HepG2 (cell line): ENCODE results near the gene MAN1A1. TPM values are rescaled to one million over a fixed set of nuclear protein-coding genes. Genes with fewer than 3 reads are reported as not detected.
A peak's percentile ranks its signal among the peaks of the same experiment; 100 is the strongest.

ENCODE experiments used
- AGO2 ChIP-seq: fragments of 200-400 bp; formaldehyde crosslinking; optimal IDR thresholded peaks from 2 replicates; pipeline ENCODE3; 2017; ENCODE audit warnings: mild to moderate bottlenecking, low read depth, low read length, moderate library complexity
- CTCF ChIP-seq: sonication (generic); formaldehyde crosslinking; IDR thresholded peaks from 2 replicates; pipeline ENCODE4 v1.5.0; 2020; ENCODE audit warnings: mild to moderate bottlenecking, missing genetic modification reagents, moderate library complexity
- EEA1 ChIP-seq: sonication (generic); formaldehyde crosslinking; IDR thresholded peaks from 2 replicates; pipeline ENCODE4 v1.5.1; 2020; ENCODE audit warnings: mild to moderate bottlenecking, missing genetic modification reagents, borderline replicate concordance
- EED ChIP-seq: sonication (generic); formaldehyde crosslinking; IDR thresholded peaks from 2 replicates; pipeline ENCODE4 v1.5.0; 2020; ENCODE audit warnings: mild to moderate bottlenecking, missing genetic modification reagents
- EHMT2 ChIP-seq: fragments of 200-600 bp; sonication (generic); IDR thresholded peaks from 2 replicates; pipeline ENCODE4 v1.7.0; 2017; ENCODE audit warnings: antibody characterized with exemption, low read depth, low read length, borderline replicate concordance
- ETV6 ChIP-seq: sonication (generic); formaldehyde crosslinking; conservative IDR thresholded peaks from 2 replicates; pipeline ENCODE4 v1.4.0; 2020; ENCODE audit warnings: missing genetic modification reagents
- HOXA3 ChIP-seq: sonication (generic); formaldehyde crosslinking; IDR thresholded peaks from 2 replicates; pipeline ENCODE4 v1.5.0; 2020; ENCODE audit warnings: missing genetic modification reagents
- MNT ChIP-seq: fragments of 450-650 bp; IDR thresholded peaks from 2 replicates; pipeline ENCODE4 v1.6.1; 2016
- MXI1 ChIP-seq: IDR thresholded peaks from 3 replicates; pipeline ENCODE4 v1.6.1; 2012; ENCODE audit warnings: low read depth, low read length, inconsistent platforms, borderline replicate concordance
- POLR2A ChIP-seq, 2 experiments: IDR thresholded peaks; 2 replicates each; pipeline ENCODE4 v1.6.1; 2011; ENCODE audit warnings: low read depth in 2 of 2, low read length in 2 of 2, mild to moderate bottlenecking in 1 of 2, moderate library complexity in 1 of 2; ENCODE audit not compliant: insufficient read depth in 1 of 2
- RFX1 ChIP-seq: fragments of 450-650 bp; IDR thresholded peaks from 2 replicates; pipeline ENCODE4 v1.6.1; 2017
- SAP130 ChIP-seq: IDR thresholded peaks from 2 replicates; pipeline ENCODE4 v1.6.1; 2016; ENCODE audit warnings: low read depth
- SNAPC4 ChIP-seq: sonication (generic); formaldehyde crosslinking; IDR thresholded peaks from 2 replicates; pipeline ENCODE4 v1.4.0; 2020; ENCODE audit warnings: mild to moderate bottlenecking, missing genetic modification reagents
- SRY ChIP-seq: sonication (generic); formaldehyde crosslinking; IDR thresholded peaks from 2 replicates; pipeline ENCODE4 v1.8.0; 2022; ENCODE audit warnings: mild to moderate bottlenecking, missing genetic modification reagents
- ZBTB25 ChIP-seq: IDR thresholded peaks from 2 replicates; pipeline ENCODE4 v1.6.1; 2018; ENCODE audit warnings: missing genetic modification reagents
- ZNF276 ChIP-seq: sonication (generic); formaldehyde crosslinking; IDR thresholded peaks from 2 replicates; pipeline ENCODE4 v1.4.0; 2020; ENCODE audit warnings: mild to moderate bottlenecking, low read depth, missing genetic modification reagents
- ZNF550 ChIP-seq: sonication (generic); formaldehyde crosslinking; IDR thresholded peaks from 2 replicates; pipeline ENCODE4 v1.4.0; 2020; ENCODE audit warnings: mild to moderate bottlenecking, missing genetic modification reagents, borderline replicate concordance
- ZNF720 ChIP-seq: sonication (generic); formaldehyde crosslinking; IDR thresholded peaks from 2 replicates; pipeline ENCODE4 v1.4.0; 2020; ENCODE audit warnings: missing genetic modification reagents
- polyA plus RNA-seq, 8 experiments: library from polyadenylated mRNA; depleted of rRNA in 3 of 8; stranded (reverse) in 7 of 8; unstranded in 1 of 8; fragments of >200 nt; fragmentation: Illumina TruSeq in 4 of 8; extraction: Trizol in 4 of 8; gene quantifications; 2 replicates each; pipeline versions ENCODE4 v1.2.1 to v1.2.3, GENCODE V29; 2011 to 2016; ENCODE audit warnings: low read depth in 4 of 8, missing spikeins in 1 of 8, mixed read lengths in 1 of 8; ENCODE audit not compliant: insufficient read depth in 1 of 8
- total RNA-seq, 5 experiments: library from RNA; depleted of rRNA; stranded (reverse); fragments of >200 nt; fragmentation: Illumina TruSeq; extraction: Trizol; gene quantifications; 2 replicates each; pipeline ENCODE4 v1.2.3, GENCODE V29; 2016; ENCODE audit warnings: low read depth in 1 of 5

MAN1A1 gene
- total and polyA plus RNA-seq, 2 of the 13 experiments (the other 11 are each of a cell fraction or from before 2014, with no cell fraction given) = 156 to 236 TPM

- TF ChIP-seq AGO2 (no peak), EED (peak; percentile 70), SAP130 (CRISPR knock-in tag) (0 out of 2 replicates have a peak, but pooled peaks have one; percentile 13), HOXA3 (CRISPR knock-in tag) (peak; percentile 76), CTCF (CRISPR knock-in tag) (no peak), POLR2A (IDR thresholded peaks at IDR 0.05; ENCODE audit: insufficient read depth in 1 of 2, low read depth in 2 of 2, low read length in 2 of 2) (peak; percentile 56 to 72; a peak in 3 of 4 replicates), MXI1 (peak; percentile 54; the same call in 1 of the 3 replicates), ZNF276 (CRISPR knock-in tag) (no peak), EEA1 (no peak), ZBTB25 (CRISPR knock-in tag) (0 out of 2 replicates have a peak, but pooled peaks have one; percentile 26), ZNF720 (no peak), SNAPC4 (0 out of 2 replicates have a peak, but pooled peaks have one; percentile 18), ETV6 (CRISPR knock-in tag) (no peak), EHMT2 (no peak), SRY (CRISPR knock-in tag) (peak; percentile 73; the same call in 1 of the 2 replicates), RFX1 (no peak), MNT (no peak), ZNF550 (CRISPR knock-in tag) (no peak)
Measured at GRCh38 chr6:119348096-119348747, 1.3 kb downstream of the MAN1A1 start (continued).
